ENCODE results near the gene PPM1L.
"Not testable (repeated sequence)": the region's sequence is repeated elsewhere in the genome, so short reads cannot be mapped to it uniquely, and the experiment has no call there.

The PPM1L gene

DNA sequence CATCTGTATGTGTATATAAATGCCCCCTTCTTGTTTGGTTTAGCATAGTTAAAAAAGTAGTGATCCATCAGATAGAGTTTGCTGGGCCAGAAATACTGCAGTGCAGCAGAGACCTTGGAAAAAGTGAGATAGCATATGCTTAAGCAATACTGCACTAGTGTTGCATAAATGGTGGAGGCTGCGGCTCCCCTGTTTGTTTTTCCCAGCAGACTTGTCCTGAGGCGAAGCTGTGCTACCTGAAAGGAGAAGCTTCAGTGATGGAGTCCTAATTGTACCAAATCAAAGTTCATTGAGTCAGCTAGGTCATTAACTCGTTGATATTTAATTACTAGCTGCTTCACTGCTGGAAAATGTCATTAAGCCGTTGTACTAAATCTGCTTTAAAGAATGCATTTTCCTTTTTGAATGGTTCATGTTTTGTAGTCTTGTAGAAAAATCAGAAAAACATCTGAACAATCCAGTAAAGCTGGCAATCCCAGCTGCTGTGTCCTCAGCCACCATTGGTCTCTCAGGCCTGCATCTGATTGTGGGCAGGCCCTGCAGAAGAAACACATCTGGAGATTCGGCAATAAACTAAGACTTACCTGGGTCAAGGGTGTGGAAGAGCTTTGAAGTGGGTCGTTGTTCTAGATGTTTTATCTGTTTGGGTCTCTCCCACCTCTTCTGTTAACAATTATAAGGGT lies 179.5 kb downstream of the PPM1L start:
- DNase-seq (ENCODE audit: low spot score): no peak

DNA sequence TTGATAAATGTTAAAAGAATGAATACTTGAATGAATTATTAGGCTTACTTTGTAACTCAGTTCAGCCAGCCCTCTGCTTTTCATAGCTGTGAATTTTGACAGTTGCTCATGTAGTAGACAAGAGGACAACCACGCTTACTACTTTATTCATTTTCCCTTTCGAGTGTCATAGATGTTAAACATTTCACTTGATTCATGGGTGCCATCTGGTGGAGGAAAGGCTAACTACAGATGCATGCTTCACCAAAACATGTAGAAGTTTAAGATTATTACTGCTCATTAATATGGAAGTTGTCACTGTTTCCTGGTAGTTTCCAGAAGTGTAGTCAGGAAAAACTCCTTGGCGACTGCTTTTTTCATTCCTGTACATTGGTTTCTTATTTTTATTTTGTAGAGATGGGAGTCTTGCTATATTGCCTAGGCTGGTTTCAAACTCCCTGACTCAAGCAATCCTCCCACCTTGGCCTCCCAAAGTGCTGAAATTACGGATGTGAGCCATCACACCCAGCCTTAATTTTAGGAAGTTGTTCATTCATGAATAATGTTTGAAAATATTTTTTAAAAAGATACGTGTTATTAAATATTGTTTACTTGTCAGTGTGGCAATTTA lies 186.0 kb downstream of the PPM1L start:
- DNase-seq (ENCODE audit: low spot score): peak; percentile 72

DNA sequence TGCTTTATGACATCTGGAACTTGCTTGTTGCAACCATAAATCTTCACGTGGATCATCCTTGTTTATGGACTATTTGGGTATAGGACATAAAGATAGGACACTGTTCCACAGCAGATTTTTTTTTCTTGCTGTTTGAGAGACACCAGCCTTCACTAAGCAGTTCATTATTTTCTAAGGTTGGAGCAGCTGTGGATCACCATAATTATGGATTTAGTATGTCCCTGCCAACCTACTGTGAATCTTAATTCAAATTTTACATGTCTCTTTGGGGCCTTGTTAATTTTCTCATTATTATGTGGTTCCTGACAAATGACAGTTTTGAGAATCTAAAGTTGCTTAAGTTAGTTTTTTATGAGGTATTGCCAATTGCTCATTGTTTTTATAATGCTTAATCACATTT lies 188.0 kb downstream of the PPM1L start:
- no peak for DNase-seq (ENCODE audit: low spot score)

DNA sequence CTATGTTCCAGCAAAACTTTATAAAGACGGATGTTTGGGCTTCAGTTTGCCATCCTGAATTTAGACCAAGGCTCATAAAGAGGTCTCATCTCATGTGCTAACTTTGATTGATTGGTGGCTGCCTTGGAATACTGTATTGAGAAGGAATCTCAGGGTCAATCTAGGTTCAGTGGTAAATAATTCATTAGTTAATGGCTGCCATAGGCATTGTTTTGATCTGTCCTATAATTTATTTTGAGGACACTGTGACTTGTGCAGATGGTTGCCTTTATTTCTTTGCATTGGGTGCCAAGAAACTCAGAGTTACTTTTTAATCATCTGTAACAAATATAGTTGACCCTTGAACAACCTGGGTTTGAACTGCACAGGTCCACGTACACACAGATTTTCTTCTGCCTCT lies 189.3 kb downstream of the PPM1L start:
- DNase-seq (ENCODE audit: low spot score): no peak

DNA sequence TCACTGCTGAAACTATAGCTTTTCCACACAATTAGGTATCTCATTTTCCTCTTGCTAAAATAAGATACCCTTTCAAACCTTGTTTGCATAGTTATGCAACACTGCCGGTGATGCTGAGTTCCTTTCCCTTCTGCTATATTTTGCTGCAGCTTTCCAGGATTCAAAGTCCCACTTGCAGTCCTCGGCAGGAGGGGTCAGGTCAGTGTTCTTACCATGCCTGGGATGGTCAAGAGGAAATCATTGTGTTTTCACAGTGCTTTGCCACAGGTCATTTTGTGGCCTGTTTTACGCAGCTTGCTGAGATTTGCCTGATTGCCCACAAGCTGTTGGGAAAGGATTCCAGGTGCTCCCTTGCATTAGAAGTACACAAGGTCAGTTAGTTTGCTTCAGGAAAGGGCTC lies 192.2 kb downstream of the PPM1L start:
- DNase-seq (ENCODE audit: low spot score): no peak

DNA sequence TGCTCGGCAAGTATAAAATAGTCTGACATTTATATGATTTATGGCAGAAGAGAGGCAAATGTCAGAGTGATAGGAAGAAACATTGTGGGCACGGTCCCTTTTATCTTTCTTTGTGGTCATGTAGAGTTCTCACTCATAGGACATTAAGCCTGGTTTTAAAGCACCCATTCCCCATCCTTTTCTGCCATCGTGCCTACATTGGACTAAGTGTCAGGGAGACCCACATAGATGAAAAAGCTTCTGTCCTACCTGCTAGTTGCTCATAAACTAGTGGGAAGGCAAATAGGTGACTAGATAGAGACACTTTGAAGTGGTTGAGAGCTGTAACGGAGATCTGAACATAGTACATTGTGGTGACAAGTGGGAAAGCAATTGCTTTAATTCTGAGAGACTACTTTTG lies 193.4 kb downstream of the PPM1L start:
- DNase-seq (ENCODE audit: low spot score): no peak

DNA sequence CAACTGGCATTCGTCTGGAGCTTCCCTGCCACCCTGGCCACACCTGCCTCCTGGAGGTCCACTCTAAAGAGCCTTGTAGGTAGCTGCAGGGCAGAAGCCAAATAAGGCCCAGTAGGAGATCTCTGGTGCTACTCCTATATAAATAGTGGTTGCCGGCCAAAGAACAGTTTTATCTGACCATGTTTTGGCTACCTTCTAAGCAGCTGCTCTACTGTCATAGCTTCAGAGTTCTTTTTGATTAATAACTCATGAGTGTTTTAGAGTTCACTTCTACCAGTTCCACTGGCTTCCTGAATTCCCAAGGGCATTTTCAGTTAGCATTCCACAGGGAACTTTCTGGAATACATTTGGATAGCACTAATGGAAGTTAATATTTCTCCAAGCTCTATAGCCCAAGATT lies 194.5 kb downstream of the PPM1L start:
- no peak for DNase-seq (ENCODE audit: low spot score)

DNA sequence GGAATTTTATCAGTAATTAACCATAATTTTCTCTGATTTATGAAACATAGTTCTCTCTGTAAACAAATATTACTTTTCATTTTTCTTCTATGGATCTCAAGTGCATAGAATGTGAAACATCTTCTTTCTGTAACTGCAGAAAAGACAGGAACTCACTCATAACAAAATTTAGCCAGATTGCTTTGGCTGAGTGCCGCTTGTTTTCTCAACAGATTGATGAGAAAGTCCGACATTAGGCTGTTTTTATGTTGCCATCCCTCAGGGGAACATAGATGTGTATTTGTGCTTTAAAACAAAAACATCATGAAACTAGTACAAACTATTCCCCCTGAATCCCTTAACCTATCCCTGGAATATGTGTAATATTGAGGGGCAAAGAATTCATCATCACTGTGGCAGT lies 194.9 kb downstream of the PPM1L start:
- DNase-seq (ENCODE audit: low spot score): no peak

DNA sequence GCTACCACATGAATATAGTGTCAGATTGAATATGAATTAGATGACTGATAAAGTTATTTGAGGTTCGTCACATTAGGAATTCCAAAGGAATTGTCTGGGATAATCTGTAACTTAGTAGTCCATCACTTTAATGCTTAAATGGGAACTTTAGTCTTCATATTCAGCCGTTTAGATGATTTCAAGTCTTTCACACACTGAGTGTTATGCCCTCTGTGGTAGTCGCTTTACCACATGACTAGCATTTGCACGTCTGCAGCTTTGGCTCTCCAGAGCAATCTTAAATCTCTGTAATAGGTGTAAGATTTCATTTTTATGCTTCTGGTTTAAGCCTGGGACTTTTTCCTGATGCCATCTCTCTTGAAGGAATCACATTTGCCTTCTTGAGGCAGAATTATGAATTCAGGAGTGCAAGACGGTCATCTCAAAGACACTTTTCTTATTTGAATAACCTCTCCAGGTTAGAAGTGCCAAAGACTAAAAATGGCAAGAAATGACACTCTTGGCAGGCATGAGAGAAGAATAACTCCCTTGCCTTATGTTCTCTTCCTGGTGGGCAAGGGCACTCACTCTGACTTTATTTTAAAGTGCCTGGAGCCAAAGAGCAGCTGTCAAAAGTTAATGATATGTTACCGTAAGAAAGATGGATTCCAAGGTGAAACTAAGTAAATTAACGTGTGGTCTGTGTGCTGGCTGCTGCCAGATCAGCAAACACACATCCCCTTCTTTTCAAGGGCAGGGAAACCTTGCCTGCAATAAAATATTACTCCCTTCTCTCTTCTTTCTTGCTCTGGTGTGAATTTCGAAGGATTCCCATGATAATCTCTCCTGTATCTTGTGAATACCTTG lies 195.8 kb downstream of the PPM1L start:
- no peak for DNase-seq (ENCODE audit: low spot score)

DNA sequence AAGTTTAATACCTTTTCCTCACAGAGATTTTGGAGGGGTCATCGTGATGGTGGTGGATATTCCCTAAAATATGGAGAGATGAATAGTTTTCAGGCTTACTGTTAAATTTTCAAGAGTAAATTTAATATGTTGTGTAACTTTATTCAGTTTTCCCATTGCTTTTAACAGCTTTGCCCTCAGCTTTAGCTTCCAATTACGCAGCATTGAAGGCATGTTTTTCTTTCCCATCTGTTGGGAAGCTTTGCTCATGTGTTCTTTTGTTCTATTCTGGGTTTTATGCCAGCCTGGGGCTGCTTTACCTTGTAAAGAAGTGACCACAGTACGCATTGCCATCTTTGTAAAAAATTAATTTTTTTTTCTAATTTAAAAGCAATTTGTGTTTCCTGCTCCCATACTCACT lies 197.7 kb downstream of the PPM1L start:
- DNase-seq (ENCODE audit: low spot score): no peak

DNA sequence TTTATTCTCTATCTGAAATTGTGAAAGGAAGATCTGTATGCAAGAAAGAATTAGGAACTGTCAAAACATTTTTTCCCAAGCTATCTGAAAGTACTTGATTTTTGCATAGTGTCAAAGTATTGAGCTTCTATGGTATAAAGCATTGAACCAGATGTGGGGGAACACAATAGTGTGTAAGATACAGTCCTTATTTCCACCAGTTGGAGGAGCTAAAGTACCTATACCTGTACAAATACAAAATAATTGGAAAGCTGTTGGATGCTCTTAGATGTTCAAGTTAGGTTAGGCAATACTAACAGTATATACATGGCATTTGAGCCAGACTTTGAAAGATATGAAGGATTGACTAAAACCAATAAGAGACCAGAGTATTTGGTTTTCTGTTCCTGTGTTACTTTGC lies 200.8 kb downstream of the PPM1L start:
- DNase-seq (ENCODE audit: low spot score): peak; percentile 18

DNA sequence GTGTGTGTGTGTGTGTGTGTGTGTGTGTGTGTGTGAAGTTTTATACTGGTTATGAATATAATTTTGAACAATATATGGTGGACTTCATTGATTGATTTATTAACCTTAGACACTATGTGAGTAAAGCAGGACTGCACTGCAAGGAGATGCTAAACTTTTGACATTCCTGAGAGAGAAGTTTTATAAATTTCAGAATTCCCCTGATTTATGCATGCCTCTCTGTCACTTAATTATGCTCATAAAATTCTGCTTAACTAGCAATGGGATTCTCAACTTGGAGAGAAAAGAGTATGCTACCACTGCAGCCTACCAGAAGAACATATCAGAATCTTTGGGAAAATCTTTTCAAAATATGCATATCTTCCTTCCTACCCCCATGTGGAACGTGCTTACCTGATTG lies 204.5 kb downstream of the PPM1L start:
- DNase-seq (ENCODE audit: low spot score): no peak

DNA sequence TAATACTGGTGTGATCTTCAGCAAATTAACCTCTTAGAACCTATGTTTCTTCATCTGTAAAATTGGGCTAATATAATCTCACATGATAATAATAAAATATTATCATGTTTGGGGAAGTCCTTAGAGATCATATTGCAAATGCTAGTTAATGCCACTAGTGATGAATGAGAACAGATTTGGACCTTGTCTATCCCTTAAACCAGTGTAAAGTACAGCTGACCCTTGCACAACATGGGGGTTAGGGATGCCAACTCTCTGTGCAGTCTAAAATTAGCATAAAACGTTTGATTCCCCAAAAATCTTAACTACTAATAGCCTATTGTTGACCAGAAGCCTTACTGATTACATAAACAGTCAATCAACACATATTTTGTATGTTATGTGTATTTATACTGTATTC lies 207.9 kb downstream of the PPM1L start:
- DNase-seq (ENCODE audit: low spot score): no peak

DNA sequence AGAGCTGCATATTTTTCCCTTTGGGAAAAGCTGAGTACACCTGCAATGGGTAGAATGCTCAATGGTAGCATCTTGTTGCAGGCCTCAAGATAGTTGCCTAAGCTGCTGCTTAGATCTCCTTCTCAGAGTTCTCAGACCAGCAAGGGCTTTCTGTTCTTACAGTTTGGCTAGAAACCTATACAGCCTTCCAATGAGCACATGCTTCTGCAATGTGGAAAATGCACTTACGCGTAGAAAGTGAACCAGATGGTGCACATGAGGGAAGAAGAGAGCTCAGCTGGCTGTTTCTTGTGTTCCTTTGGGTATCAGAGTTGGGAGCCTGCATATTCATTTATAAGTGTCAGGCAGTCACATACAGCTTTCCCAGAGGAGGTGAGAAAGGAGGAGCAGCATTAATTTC lies 212.7 kb downstream of the PPM1L start:
- DNase-seq (ENCODE audit: low spot score): no peak

DNA sequence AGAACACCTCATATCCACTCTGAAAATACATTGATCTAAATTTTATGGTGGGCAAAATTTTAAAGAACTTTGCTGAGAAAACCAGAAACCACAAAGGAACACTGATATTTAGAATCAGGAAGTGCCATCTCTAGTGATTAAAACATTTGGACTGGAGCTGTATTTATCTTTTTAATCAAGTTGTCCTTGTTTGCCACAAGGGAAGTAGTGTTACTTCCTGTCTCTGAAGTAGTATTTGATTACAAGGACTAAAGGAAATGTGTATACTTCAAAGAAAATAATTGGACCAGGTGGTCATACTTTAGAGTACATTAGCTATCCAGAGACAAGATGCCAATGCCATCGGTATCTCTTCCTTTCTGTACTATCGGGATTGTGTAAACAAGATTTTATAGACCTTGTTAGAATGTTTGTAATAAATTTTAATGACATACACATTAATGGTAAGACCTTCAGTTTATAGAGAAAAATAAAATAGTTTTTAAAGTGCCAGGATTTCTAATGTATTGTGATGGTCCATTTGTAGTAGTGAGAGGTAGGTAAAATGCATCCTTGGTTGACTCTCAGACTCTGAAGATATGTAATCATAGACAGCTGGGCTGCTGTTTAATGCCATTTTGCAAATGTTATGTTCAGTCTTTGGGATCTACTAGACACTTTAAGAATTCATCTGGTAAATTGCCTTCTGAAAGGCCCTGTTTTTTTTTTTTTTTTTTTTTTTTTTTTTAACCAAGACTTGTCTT lies 217.2 kb downstream of the PPM1L start:
- no peak for DNase-seq (ENCODE audit: low spot score)

DNA sequence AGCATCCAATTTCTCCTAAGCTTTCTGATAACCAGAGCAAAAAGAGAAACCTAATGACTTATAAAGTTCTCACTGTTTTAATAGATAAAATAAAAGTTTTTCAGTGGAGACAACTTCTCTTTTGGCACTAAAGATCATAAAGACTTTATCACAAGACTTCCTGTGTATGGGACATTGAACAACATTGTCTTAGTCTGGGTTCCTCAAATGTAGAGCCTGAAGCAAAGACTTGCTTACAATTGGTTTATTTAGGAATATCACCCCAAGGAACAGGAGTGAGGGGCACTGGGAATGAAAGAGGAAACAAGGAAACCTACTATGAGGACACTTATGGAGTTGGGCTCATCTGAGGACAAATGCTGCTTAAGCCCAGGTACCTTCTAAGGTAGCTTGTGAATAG lies 221.7 kb downstream of the PPM1L start:
- DNase-seq (ENCODE audit: low spot score): no peak

DNA sequence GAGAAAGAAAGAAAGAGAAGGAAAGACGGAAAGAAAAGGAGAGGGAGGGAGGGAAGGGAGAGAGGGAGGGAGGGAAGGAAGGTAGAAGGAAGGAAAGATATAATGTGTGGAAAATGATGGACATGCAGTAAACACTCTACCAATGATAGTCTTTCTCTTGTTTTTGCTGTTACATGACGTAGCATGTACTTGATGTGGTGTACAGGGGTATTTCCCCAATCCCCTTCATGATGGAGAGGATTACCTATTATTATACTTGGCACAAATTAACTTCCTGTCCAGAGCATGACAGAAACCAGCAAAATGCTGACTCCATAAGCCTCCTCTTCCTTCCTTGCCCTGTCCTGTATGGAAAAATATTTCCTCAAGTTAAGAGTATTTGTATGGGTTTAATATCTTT lies 224.7 kb downstream of the PPM1L start:
- peak; percentile 13 for DNase-seq (ENCODE audit: low spot score)

DNA sequence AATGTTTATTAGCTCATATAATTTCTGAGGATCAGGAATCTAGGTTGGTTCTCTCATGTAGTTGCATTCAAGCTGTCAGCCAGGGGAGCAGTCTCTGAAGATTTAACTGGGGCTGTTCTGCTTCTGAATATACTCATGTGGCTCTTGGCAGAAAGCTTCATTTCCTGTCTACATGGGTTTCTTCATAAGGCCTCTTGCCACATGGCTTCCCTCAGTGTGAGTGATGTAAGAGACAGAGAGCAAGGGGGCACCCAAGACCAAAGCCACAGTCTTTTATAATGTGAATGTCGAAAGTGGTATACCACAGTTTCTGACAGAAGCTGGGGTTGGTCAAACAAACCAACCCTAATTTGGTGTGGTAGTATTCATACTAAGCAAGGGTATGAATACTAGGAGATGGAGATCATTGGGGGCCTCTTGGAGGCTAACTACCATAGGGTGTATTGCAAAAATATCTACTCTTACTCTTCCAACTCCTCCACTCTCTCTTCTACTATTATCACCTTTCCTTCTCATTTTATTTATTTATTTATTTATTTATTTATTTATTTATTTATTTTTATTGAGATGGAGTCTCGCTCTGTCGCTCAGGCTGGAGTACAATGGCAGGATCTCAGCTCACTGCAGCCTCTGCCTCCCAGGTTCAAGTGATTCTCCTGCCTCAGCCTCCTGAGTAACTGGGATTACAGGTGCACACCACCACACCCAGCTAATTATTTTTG lies 225.3 kb downstream of the PPM1L start:
- peak; percentile 32 for DNase-seq (ENCODE audit: low spot score)

DNA sequence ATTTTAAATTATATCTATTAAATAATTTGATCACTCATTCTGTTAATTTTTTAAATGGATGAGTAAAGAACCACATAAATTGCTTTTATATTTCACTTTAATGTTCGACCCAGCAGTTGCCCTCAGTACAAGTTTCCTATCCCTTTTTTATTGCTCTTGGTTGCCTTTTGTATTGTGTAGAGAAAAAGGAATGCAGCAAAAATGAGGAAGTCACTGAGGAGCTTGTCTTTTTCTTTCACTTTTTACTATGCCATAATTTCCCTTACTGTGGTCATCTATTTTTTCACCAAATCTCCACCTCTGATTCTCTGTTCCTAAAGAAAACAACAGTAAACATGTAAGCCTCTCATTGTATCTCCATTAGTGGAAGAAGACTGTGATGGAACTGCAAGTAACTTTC lies 226.5 kb downstream of the PPM1L start:
- no peak for DNase-seq (ENCODE audit: low spot score)

DNA sequence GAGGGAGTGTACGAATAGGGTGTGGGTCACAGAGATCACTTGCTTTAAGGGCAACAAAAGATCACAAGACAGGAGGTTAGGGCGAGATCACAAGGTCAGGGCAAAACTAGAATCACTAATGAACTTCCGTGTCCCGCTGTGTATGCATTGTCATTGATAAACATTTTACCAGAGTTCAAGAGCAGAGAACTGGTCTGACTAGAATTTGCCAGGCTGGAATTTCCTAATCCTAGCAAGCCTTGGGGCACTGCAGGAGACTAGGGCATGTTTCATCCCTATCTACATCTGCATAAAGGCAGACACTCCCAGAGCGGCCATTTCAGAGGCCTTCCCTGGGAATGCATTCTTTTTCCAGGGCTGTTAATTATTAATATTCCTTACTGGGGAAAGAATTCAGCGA lies 227.9 kb downstream of the PPM1L start:
- DNase-seq (ENCODE audit: low spot score): not testable (repeated sequence)

DNA sequence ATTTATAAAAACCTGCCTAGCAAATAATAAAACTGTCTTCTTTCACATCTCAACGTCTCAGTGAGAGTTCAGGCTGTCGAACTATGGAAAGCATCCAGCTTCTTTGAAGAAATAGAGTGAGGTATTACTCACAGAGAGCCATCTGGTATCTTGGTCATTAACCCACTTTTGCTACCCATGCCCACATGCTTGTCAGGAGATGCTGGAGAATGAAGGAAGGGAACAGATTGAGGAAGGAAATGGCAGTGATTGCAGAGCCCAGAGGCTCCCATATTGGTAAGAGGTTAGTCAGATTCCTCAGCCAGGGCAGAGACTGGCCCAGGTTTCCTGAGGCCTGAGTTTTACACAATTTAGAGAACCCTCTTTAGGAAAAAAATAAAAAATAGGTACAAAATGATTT lies 230.0 kb downstream of the PPM1L start:
- no peak for DNase-seq (ENCODE audit: low spot score)

All from activated CD4-positive, alpha-beta T cell treated with anti-CD3 and anti-CD28 coated beads, Interleukin-2, Interleukin-4, amounts not matched to agents 100 ng/mL and 50 ng/mL, durations not matched to agents 16 hours and 8 hours (primary cell).